ENCODE measurements around the gene IFITM1. TPM values are rescaled to one million over a fixed set of nuclear protein-coding genes. Genes with fewer than 3 reads are reported as not detected.

Gene IFITM1
- total and polyA plus RNA-seq, 9 of the 15 experiments (the other 6 are each of a cell fraction or from before 2014, with no cell fraction given), result 691 to 5,579 (median 974) TPM

GRCh38 chr11:297586-298405 is 16.0 kb upstream of the IFITM1 start (continued):
- no peak for TF ChIP-seq IFI16 (CRISPR knock-in tag; IDR thresholded peaks at IDR 0.05)
- no peak for TF ChIP-seq SMARCC2 (IDR thresholded peaks at IDR 0.05; ENCODE audit: low read depth)
- no peak for TF ChIP-seq MITF (IDR thresholded peaks at IDR 0.05)
- no peak for TF ChIP-seq CREB3L1 (IDR thresholded peaks at IDR 0.05; ENCODE audit: borderline replicate concordance, low read depth)
- peak; percentile 37; the same call in 1 of the 2 replicates for TF ChIP-seq USF2 (CRISPR knock-in tag; IDR thresholded peaks at IDR 0.05)
- TF ChIP-seq E2F6 (IDR thresholded peaks at IDR 0.05; ENCODE audit: borderline replicate concordance in 1 of 2, extremely low read depth in 1 of 2, insufficient read depth in 1 of 2, insufficient read length in 1 of 2, low read depth in 1 of 2, low read length in 1 of 2, poor library complexity in 1 of 2, severe bottlenecking in 1 of 2), result peak; percentile 75 to 87
- TF ChIP-seq MEF2D (tag; conservative IDR thresholded peaks at IDR 0.05; ENCODE audit: low read depth), result no peak
- peak; percentile 1 for TF ChIP-seq KDM5B (IDR thresholded peaks at IDR 0.05; ENCODE audit: insufficient replicate concordance, low read depth, low read length)
- TF ChIP-seq FUS (optimal IDR thresholded peaks at IDR 0.05; ENCODE audit: low read depth, low read length), result no peak
- no peak for TF ChIP-seq ZNF696 (CRISPR knock-in tag; conservative IDR thresholded peaks at IDR 0.05)
- no peak for TF ChIP-seq BRF1 (IDR thresholded peaks at IDR 0.05; ENCODE audit: borderline replicate concordance, extremely low read depth, insufficient read length)
- no peak for TF ChIP-seq CHCHD3 (CRISPR knock-in tag; IDR thresholded peaks at IDR 0.05)
- TF ChIP-seq BDP1 (IDR thresholded peaks at IDR 0.05; ENCODE audit: insufficient read depth, insufficient read length), result no peak
- TF ChIP-seq ZNF124 (CRISPR knock-in tag; IDR thresholded peaks at IDR 0.05), result no peak
- TF ChIP-seq FIP1L1 (IDR thresholded peaks at IDR 0.05; ENCODE audit: low read depth, low read length, poor library complexity, severe bottlenecking), result no peak
- peak; percentile 51; the same call in 1 of the 2 replicates for TF ChIP-seq POLR2A (conservative IDR thresholded peaks at IDR 0.05)
- TF ChIP-seq HDAC3 (IDR thresholded peaks at IDR 0.05; ENCODE audit: borderline replicate concordance, partially characterized antibody), result no peak
- no peak for TF ChIP-seq TAF7 (tag; IDR thresholded peaks at IDR 0.05)
- no peak for TF ChIP-seq NFRKB (IDR thresholded peaks at IDR 0.05; ENCODE audit: low read depth)
- no peak for TF ChIP-seq CBX1 (IDR thresholded peaks at IDR 0.05; ENCODE audit: low read depth)
- no peak for TF ChIP-seq GABPA (tag; conservative IDR thresholded peaks at IDR 0.05; ENCODE audit: low read depth)
- no peak for TF ChIP-seq OTX1 (CRISPR knock-in tag; IDR thresholded peaks at IDR 0.05)
- TF ChIP-seq NR4A1 (CRISPR knock-in tag; IDR thresholded peaks at IDR 0.05), result no peak
- no peak for TF ChIP-seq NR4A1 (tag; IDR thresholded peaks at IDR 0.05)
- no peak for TF ChIP-seq RAD51 (IDR thresholded peaks at IDR 0.05; ENCODE audit: borderline replicate concordance, low read depth)

Measured in K562 (cell line).